OCI-LY1 (cell line): Measurements from ENCODE around the gene SMOC2.

Experiments used
- EZH2 ChIP-seq: fragments of 200-600 bp; sonication (generic), shearing (Covaris generic); IDR thresholded peaks from 2 replicates; pipeline ENCODE4 v1.8.0; 2017; ENCODE audit warnings: borderline replicate concordance, mixed run types, mild to moderate bottlenecking, antibody characterized with exemption, low read length, moderate library complexity, mixed read lengths
- TF ChIP-seq, protein P1 (sequence below): fragments of 200-600 bp; sonication (generic), shearing (Covaris generic); IDR thresholded peaks from 2 replicates; pipeline ENCODE4 v1.5.1; 2017; ENCODE audit warnings: mild to moderate bottlenecking, antibody characterized with exemption, low read length, moderate library complexity, mixed read lengths

DNA sequence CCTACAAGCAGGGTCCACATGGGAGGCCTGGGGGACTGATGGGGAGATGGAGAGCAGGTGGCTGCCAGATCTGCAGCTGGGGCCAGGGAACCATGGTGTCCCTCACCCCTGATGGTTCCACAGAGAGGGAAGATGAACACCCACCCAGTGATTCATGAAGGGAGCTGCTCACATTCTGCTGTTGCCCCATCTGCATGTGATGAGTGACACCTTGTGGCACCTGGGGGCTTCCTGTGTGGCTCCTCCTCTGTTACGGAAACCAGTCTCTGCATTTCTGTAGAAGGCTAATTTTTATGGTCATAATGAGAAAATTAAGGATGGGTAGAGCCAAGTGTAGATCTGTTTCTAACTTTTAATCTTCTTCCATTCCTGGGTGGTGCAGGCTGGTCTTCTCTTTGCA lies 217.1 kb downstream of the SMOC2 start:
- TF ChIP-seq, protein P1, sequence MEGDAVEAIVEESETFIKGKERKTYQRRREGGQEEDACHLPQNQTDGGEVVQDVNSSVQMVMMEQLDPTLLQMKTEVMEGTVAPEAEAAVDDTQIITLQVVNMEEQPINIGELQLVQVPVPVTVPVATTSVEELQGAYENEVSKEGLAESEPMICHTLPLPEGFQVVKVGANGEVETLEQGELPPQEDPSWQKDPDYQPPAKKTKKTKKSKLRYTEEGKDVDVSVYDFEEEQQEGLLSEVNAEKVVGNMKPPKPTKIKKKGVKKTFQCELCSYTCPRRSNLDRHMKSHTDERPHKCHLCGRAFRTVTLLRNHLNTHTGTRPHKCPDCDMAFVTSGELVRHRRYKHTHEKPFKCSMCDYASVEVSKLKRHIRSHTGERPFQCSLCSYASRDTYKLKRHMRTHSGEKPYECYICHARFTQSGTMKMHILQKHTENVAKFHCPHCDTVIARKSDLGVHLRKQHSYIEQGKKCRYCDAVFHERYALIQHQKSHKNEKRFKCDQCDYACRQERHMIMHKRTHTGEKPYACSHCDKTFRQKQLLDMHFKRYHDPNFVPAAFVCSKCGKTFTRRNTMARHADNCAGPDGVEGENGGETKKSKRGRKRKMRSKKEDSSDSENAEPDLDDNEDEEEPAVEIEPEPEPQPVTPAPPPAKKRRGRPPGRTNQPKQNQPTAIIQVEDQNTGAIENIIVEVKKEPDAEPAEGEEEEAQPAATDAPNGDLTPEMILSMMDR = 0 out of 2 replicates have a peak, but pooled peaks have one; percentile 17
- TF ChIP-seq EZH2 = no peak
